ENCODE data around the gene HYLS1. TPM values are rescaled to one million over a fixed set of nuclear protein-coding genes. Genes with fewer than 3 reads are reported as not detected.

HYLS1 gene
- total RNA-seq, 1 donor from 2014 or later, result 13.9 TPM

- DNase-seq (ENCODE audit: low spot score in 2 of 2) (no peak), FAIRE-seq (no peak)
These were observed 59.4 kb downstream of the HYLS1 start for GRCh38 chr11:125946712-125947418.

GRCh38 chr11:125947419-125948277 is 60.2 kb downstream of the HYLS1 start:
- DNase-seq (ENCODE audit: low spot score in 2 of 2) (no peak), FAIRE-seq (no peak)

- FAIRE-seq (no peak), DNase-seq (ENCODE audit: low spot score in 2 of 2) (no peak)
These were observed 61.0 kb downstream of the HYLS1 start for GRCh38 chr11:125948278-125949051.

GRCh38 chr11:125949271-125950177 is 62.1 kb downstream of the HYLS1 start:
- no peak for DNase-seq (ENCODE audit: low spot score in 2 of 2)
- FAIRE-seq, result no peak

GRCh38 chr11:125950178-125950490 is 62.7 kb downstream of the HYLS1 start:
- no peak for DNase-seq (ENCODE audit: low spot score in 2 of 2)
- no peak for FAIRE-seq

Other genes starting within 250 kb of the HYLS1 start
- gene ACRV1, start 206.8 kb upstream of the HYLS1 start, total RNA-seq, result 0.82 TPM
- not detected for gene PATE1, start 141.4 kb upstream of the HYLS1 start, total RNA-seq
- gene PATE2, start 108.8 kb upstream of the HYLS1 start, total RNA-seq, result 0.82 TPM
- not detected for gene PATE3, start 99.5 kb upstream of the HYLS1 start, total RNA-seq
- not detected for gene PATE4, start 54.4 kb upstream of the HYLS1 start, total RNA-seq
- gene PUS3, start 15.5 kb downstream of the HYLS1 start, total RNA-seq, result 14.3 TPM
- 18.8 TPM for gene DDX25, start 16.8 kb downstream of the HYLS1 start, total RNA-seq
- not detected for gene VSIG10L2, start 58.4 kb downstream of the HYLS1 start, total RNA-seq
- 32.6 TPM for gene CDON, start 175.2 kb downstream of the HYLS1 start, total RNA-seq